GM12878 (cell line): Measurements from ENCODE around the gene IGFBP1. TPM values are rescaled to one million over a fixed set of nuclear protein-coding genes. Genes with fewer than 3 reads are reported as not detected.

Source experiments
- CTCF ChIP-seq, 3 experiments: IDR thresholded peaks in 2 of 3; conservative IDR thresholded peaks in 1 of 3; 2 replicates each; pipeline ENCODE4 v1.5.1; 2011; ENCODE audit warnings: low read depth in 3 of 3, low read length in 3 of 3, mild to moderate bottlenecking in 3 of 3, control low read depth in 2 of 3, moderate library complexity in 2 of 3, inconsistent platforms in 1 of 3, mixed read lengths in 1 of 3; ENCODE audit not compliant: control insufficient read depth in 2 of 3, insufficient read depth in 1 of 3; ENCODE audit errors: extremely low read depth in 1 of 3
- E4F1 ChIP-seq: fragments of 450-650 bp; IDR thresholded peaks from 2 replicates; pipeline ENCODE4 v1.6.1; 2018; ENCODE audit warnings: borderline replicate concordance, mild to moderate bottlenecking; ENCODE audit not compliant: partially characterized antibody
- IRF4 ChIP-seq: IDR thresholded peaks from 2 replicates; pipeline ENCODE4 v1.6.1; 2011; ENCODE audit warnings: low read depth, low read length
- POU2F2 ChIP-seq: IDR thresholded peaks from 3 replicates; pipeline ENCODE4 v1.6.1; 2011; ENCODE audit warnings: low read depth, mild to moderate bottlenecking, low read length, borderline replicate concordance
- RAD21 ChIP-seq: IDR thresholded peaks from 2 replicates; pipeline ENCODE4 v1.6.1; 2011; ENCODE audit warnings: mild to moderate bottlenecking, low read depth, low read length, moderate library complexity; ENCODE audit not compliant: insufficient read depth
- SP1 ChIP-seq: IDR thresholded peaks from one replicate; pipeline ENCODE4 v1.6.1; 2011; ENCODE audit warnings: low read depth, low read length
- ZBTB33 ChIP-seq: fragments of 450-650 bp; IDR thresholded peaks from 2 replicates; pipeline ENCODE4 v1.6.1; 2017; ENCODE audit warnings: mild to moderate bottlenecking
- polyA plus RNA-seq, 11 experiments: library from polyadenylated mRNA; depleted of rRNA in 4 of 11; unstranded in 6 of 11; stranded (reverse) in 5 of 11; fragments of >200 nt; fragmentation: Nextera tagmentation in 4 of 11; fragmentation: Illumina TruSeq in 1 of 11; extraction: Ambion mirVana in 4 of 11; extraction: Trizol in 1 of 11; gene quantifications; 1 replicate in 1 of 11; 2 replicates in 10 of 11; pipeline versions ENCODE4 v1.2.1 to v1.2.3, GENCODE V29; 2011 to 2016; ENCODE audit warnings: inconsistent platforms in 2 of 11, missing spikeins in 2 of 11, low read depth in 1 of 11
- total RNA-seq, 4 experiments: library from RNA; depleted of rRNA in 3 of 4; stranded (reverse); fragments of >200 nt in 3 of 4; fragmentation: Illumina TruSeq in 1 of 4; extraction: Trizol in 1 of 4; gene quantifications; 2 replicates each; pipeline versions ENCODE4 v1.2.1 to v1.2.3, GENCODE V29; 2013 to 2021

The IGFBP1 gene
- total and polyA plus RNA-seq, 10 of the 15 experiments (the other 5 are each of a cell fraction or from before 2014, with no cell fraction given): 0.13 TPM; not detected in 9

GRCh38 chr7:45872116-45873034 is 15.9 kb upstream of the IGFBP1 start (continued):
- peak; percentile 46 to 70 (median 67) for TF ChIP-seq CTCF (IDR thresholded peaks at IDR 0.05 in 2 of 3, conservative IDR thresholded peaks at IDR 0.05 in 1 of 3; ENCODE audit: control insufficient read depth in 2 of 3, extremely low read depth in 1 of 3, insufficient read depth in 1 of 3, low read depth in 3 of 3, low read length in 3 of 3)
- 0 out of 2 replicates have a peak, but pooled peaks have one; percentile 12 for TF ChIP-seq RAD21
- TF ChIP-seq E4F1: no peak
- TF ChIP-seq SP1: no peak
- TF ChIP-seq IRF4: no peak
- TF ChIP-seq ZBTB33: no peak
- no peak for TF ChIP-seq POU2F2
